Thoracic aorta (tissue), 2 donors: ENCODE measurements around the gene PDE3B. TPM values are rescaled to one million over a fixed set of nuclear protein-coding genes. Genes with fewer than 3 reads are reported as not detected.
"Not testable (repeated sequence)": the region's sequence is repeated elsewhere in the genome, so short reads cannot be mapped to it uniquely, and the experiment has no call there.

ENCODE experiments used
- ATAC-seq: fragments of 150-250 bp; one replicate; pipeline ENCODE4 v1.8.0; 2017; ENCODE audit warnings: low read depth; ENCODE audit not compliant: insufficient number of reproducible peaks, low FRiP score
- DNase-seq: peaks from one replicate; pipeline ENCODE4 v3.0.0-alpha.2; 2020; ENCODE audit warnings: low spot score
- H3K27ac ChIP-seq, 2 donors: fragments of 200-600 bp; sonication (generic); 1 replicate in 1 of 2; 2 replicates in 1 of 2; pipeline ENCODE4 v1.5.1; 2016; ENCODE audit warnings: mild to moderate bottlenecking in 2 of 2, moderate library complexity in 2 of 2
- H3K27me3 ChIP-seq: fragments of 200-600 bp; sonication (generic); replicated peaks from 2 replicates; pipeline ENCODE4 v1.6.0; 2016; ENCODE audit warnings: mild to moderate bottlenecking; ENCODE audit not compliant: insufficient read depth
- H3K36me3 ChIP-seq: fragments of 200-600 bp; sonication (generic); one replicate; pipeline ENCODE4 v1.5.1; 2016
- H3K4me1 ChIP-seq, 2 donors: fragments of 200-600 bp; sonication (generic); 1 replicate in 1 of 2; 2 replicates in 1 of 2; pipeline versions ENCODE4 v1.5.1 to v1.6.0; 2016; ENCODE audit warnings: low read depth in 2 of 2, mild to moderate bottlenecking in 1 of 2; ENCODE audit not compliant: control insufficient read depth in 1 of 2
- H3K4me3 ChIP-seq: fragments of 200-600 bp; sonication (generic); 2 replicates; pipeline ENCODE4 v1.5.1; 2016; ENCODE audit warnings: mild to moderate bottlenecking
- H3K9me3 ChIP-seq: fragments of 200-600 bp; sonication (generic); 2 replicates; pipeline ENCODE4 v1.5.1; 2016
- total RNA-seq, 2 donors: library from RNA; depleted of rRNA; stranded (reverse); fragments of >200 nt; gene quantifications; one replicate each; pipeline versions ENCODE4 v1.1.0 to v1.2.3, GENCODE V29; 2016
- TF ChIP-seq, protein P1 (sequence below): fragments of 200-600 bp; sonication (generic); IDR thresholded peaks from one replicate; pipeline ENCODE4 v1.5.1; 2019; ENCODE audit warnings: antibody characterized with exemption

PDE3B gene
- total RNA-seq, 2 donors from 2014 or later, result 21.6 to 24.0 TPM

DNA sequence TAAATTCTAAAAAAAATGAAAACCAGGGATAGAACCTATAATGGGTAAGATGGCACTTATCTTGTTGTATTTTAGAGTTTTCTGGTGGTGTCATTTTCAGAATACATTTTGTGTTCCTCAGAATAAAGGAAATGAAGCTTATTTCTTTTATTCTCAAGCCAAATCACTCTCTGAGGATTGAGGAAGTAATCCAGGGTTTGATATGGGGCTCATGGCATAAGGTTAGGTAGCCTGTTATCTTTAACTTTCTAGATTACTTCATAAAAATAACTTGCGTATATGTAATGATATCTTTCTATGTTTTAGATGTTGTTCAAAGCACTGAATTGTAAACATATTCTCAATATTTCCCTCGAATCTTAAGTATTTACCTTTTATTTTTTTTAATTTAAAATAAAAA lies 33.5 kb downstream of the PDE3B start:
- Histone ChIP-seq H3K27me3 (no peaks in the 10 kb centered on the region), H3K9me3 (no peaks in the 10 kb centered on the region), H3K4me3 (no peak overlapping the region), H3K4me1 (no peaks in the 10 kb centered on the region), H3K27ac (no peak overlapping the region), H3K36me3 (no peaks in the 10 kb centered on the region)
- TF ChIP-seq, protein P1, sequence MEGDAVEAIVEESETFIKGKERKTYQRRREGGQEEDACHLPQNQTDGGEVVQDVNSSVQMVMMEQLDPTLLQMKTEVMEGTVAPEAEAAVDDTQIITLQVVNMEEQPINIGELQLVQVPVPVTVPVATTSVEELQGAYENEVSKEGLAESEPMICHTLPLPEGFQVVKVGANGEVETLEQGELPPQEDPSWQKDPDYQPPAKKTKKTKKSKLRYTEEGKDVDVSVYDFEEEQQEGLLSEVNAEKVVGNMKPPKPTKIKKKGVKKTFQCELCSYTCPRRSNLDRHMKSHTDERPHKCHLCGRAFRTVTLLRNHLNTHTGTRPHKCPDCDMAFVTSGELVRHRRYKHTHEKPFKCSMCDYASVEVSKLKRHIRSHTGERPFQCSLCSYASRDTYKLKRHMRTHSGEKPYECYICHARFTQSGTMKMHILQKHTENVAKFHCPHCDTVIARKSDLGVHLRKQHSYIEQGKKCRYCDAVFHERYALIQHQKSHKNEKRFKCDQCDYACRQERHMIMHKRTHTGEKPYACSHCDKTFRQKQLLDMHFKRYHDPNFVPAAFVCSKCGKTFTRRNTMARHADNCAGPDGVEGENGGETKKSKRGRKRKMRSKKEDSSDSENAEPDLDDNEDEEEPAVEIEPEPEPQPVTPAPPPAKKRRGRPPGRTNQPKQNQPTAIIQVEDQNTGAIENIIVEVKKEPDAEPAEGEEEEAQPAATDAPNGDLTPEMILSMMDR, result no peak
- DNase-seq (no peak), ATAC-seq (no peak)

DNA sequence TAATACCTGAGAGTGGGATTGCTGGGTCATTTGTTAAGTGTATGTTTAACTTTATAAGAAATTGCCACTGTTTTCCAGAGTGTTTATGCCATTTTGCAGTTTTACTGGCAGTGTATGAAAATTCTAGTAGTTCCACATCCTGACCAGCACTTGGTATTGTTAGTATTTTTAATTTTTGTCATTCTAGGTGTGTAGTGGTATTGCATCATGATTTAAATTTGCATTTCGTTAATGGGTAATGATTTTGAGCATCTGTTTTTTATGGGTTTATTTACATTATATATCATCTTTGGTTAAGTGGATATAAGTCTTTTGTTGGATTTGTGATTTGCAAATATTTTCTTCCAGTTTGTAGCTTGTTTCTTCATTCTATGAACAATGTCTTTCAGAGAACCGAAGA lies 34.7 kb downstream of the PDE3B start:
- ATAC-seq (no peak), DNase-seq (no peak)
- Histone ChIP-seq H3K36me3 (no peaks in the 10 kb centered on the region), H3K9me3 (no peaks in the 10 kb centered on the region), H3K4me3 (no peak overlapping the region), H3K4me1 (no peaks in the 10 kb centered on the region), H3K27ac (no peak overlapping the region), H3K27me3 (no peaks in the 10 kb centered on the region)
- TF ChIP-seq, protein P1, result no peak

DNA sequence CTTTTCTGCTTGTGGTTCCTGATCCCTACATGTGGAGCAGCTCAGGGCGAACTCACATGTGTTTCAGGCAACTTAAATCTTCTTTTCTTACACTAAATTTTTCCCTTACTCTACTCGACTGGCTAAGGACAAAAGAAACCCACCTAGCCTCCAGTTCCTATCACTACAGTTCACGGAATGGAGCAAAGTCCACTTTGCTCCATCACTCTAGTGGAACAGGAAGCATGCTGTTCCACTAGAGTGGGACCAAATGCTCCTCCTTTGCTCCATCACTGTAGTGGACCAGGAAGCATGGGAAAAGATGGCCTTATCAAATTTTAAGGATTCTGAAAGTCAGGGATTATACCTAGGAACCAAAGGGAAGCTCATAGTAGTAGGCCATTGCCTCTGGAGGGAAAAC lies 36.1 kb downstream of the PDE3B start:
- DNase-seq (no peak), ATAC-seq (no peak)
- H3K4me3 ChIP-seq, result no peak overlapping the region
- H3K27ac ChIP-seq, result no peak overlapping the region
- H3K27me3 ChIP-seq, result no peaks in the 10 kb centered on the region
- no peaks in the 10 kb centered on the region for H3K4me1 ChIP-seq
- TF ChIP-seq, protein P1, result no peak
- H3K36me3 ChIP-seq, result no peaks in the 10 kb centered on the region
- no peaks in the 10 kb centered on the region for H3K9me3 ChIP-seq

DNA sequence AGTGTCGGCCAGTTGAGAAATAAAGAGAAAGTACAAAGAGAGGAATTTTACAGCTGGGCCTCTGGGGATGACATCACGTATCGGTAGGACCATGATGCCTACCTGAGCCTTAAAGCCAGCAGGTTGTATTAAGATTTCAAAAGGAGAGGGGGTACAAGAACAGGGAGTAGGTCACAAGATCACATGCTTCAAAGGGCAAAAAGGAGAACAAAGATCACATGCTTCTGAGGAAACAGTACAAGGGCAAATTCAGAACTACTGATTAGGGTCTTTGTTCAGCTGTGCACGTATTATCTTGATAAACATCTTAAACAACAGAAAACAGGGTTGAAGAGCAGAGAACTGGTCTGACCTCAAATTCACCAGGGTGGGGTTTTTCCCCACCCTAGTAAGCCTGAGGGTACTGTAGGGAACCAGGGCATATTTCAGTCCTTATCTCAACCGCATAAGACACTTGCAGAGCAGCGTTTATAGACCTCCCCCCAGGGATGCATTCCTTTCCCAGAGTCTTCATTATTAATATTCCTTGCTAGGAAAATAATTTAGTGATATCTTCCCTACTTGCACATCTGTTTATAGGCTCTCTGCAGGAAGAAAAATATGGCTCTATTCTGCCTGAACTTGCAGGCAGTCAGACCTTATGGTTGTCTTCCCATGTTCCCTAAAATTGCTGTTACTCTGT lies 40.8 kb downstream of the PDE3B start:
- H3K4me3 ChIP-seq, H3K4me1 ChIP-seq, H3K9me3 ChIP-seq, H3K27ac ChIP-seq, ATAC-seq, DNase-seq, H3K36me3 ChIP-seq, H3K27me3 ChIP-seq: not testable (repeated sequence)

DNA sequence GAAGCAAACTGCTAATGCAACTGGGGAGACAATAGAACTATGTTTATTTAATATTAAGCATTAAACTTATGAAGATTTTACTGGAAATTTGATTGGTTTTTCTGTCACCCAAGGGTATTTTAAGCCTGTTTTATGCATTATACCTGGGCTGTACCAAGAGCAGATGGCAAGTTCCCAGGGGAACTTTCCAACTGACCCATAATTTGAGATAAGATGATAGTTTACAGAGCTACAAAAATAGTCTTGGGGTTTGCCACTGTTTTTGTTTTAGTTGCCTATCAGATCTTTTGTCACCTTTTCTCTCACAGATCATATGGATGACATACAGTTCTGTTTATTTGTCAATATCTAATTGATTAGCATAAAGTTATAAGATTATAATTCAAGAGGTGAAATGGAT lies 43.9 kb downstream of the PDE3B start:
- Histone ChIP-seq H3K27ac (no peak overlapping the region), H3K9me3 (no peaks in the 10 kb centered on the region), H3K4me1 (no peaks in the 10 kb centered on the region), H3K27me3 (no peaks in the 10 kb centered on the region), H3K4me3 (no peak overlapping the region), H3K36me3 (no peaks in the 10 kb centered on the region)
- ATAC-seq, result no peak
- DNase-seq, result no peak
- TF ChIP-seq, protein P1, result no peak
